Tibial artery (tissue), 4 donors: ENCODE measurements around the gene ITPKC.
A peak's percentile ranks its signal among the peaks of the same experiment; 100 is the strongest.
"Not testable (repeated sequence)": the region's sequence is repeated elsewhere in the genome, so short reads cannot be mapped to it uniquely, and the experiment has no call there.

ENCODE experiments used
- DNase-seq, 2 donors: peaks; one replicate each; pipeline ENCODE4 v3.0.0-alpha.2; 2019
- H3K27ac ChIP-seq, 2 donors: fragments of 200-600 bp; sonication (generic) in 1 of 2; 1 replicate in 1 of 2; 2 replicates in 1 of 2; pipeline ENCODE4 v1.5.1; 2018 to 2019; ENCODE audit warnings: mild to moderate bottlenecking in 1 of 2
- H3K27me3 ChIP-seq, 2 donors: fragments of 200-600 bp; sonication (generic) in 1 of 2; one replicate each; pipeline versions ENCODE4 v1.5.1 to v1.6.0; 2016 to 2019
- H3K36me3 ChIP-seq, 3 donors: fragments of 200-600 bp; sonication (generic) in 2 of 3; one replicate each; pipeline ENCODE4 v1.5.1; 2016 to 2019; ENCODE audit warnings: mild to moderate bottlenecking in 2 of 3
- H3K4me1 ChIP-seq, 4 donors: fragments of 200-600 bp; sonication (generic) in 2 of 4; 1 replicate in 3 of 4; 2 replicates in 1 of 4; pipeline ENCODE4 v1.5.1; 2016 to 2019
- H3K4me3 ChIP-seq, 2 donors: fragments of 200-600 bp; sonication (generic) in 1 of 2; 1 replicate in 1 of 2; 2 replicates in 1 of 2; pipeline ENCODE4 v1.5.1; 2018 to 2019; ENCODE audit warnings: mild to moderate bottlenecking in 2 of 2
- H3K9me3 ChIP-seq, 3 donors: fragments of 200-600 bp; sonication (generic) in 1 of 3; one replicate each; pipeline ENCODE4 v1.5.1; 2016 to 2019
- intact Hi-C: fragments of 100-400 bp; cut with DNase I; formaldehyde crosslinking; loops from one replicate; pipeline ENCODE4 v1.15.0; 2023; ENCODE audit warnings: low total_unique reads
- TF ChIP-seq, protein P1 (sequence below), 2 experiments: fragments of 200-600 bp in 1 of 2; fragments of 450-650 bp in 1 of 2; IDR thresholded peaks; one replicate each; pipeline ENCODE4 v1.5.1; 2017 to 2019; ENCODE audit warnings: antibody characterized with exemption in 2 of 2, mild to moderate bottlenecking in 1 of 2, moderate library complexity in 1 of 2

Gene ITPKC

DNA sequence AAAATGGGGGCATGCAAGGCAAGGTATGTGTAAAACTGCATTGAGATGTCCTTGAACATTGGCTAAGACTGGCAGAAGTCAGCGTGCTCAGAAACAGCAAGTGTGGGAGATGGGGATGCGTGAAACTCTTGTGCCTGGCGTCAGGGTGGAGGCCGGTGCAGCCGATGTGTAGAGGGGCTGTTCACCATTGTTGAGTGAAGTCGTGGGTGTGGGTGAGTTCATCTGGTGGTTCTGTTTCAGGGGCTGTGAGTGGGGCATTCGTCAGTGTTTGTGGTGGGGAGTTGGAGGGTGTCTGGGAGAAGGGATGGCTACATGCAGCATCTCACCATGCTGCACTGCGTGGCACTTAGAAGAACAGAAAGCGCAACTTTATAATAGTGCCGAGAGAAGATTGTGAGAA lies 47.1 kb downstream of the ITPKC start:
- no peak overlapping the region for H3K27ac ChIP-seq
- TF ChIP-seq, protein P1, sequence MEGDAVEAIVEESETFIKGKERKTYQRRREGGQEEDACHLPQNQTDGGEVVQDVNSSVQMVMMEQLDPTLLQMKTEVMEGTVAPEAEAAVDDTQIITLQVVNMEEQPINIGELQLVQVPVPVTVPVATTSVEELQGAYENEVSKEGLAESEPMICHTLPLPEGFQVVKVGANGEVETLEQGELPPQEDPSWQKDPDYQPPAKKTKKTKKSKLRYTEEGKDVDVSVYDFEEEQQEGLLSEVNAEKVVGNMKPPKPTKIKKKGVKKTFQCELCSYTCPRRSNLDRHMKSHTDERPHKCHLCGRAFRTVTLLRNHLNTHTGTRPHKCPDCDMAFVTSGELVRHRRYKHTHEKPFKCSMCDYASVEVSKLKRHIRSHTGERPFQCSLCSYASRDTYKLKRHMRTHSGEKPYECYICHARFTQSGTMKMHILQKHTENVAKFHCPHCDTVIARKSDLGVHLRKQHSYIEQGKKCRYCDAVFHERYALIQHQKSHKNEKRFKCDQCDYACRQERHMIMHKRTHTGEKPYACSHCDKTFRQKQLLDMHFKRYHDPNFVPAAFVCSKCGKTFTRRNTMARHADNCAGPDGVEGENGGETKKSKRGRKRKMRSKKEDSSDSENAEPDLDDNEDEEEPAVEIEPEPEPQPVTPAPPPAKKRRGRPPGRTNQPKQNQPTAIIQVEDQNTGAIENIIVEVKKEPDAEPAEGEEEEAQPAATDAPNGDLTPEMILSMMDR (IDR thresholded peaks at IDR 0.05): no peak
- H3K27me3 ChIP-seq: no peaks in the 10 kb centered on the region
- H3K36me3 ChIP-seq: peaks cover 79 to 100% (median 85%) of the 10 kb centered on the region in 3 donors
- intact Hi-C loops: no loop called here
- H3K4me1 ChIP-seq: no peaks in the 10 kb centered on the region
- DNase-seq: no peak
- H3K9me3 ChIP-seq: no peaks in the 10 kb centered on the region
- H3K4me3 ChIP-seq: no peak overlapping the region

DNA sequence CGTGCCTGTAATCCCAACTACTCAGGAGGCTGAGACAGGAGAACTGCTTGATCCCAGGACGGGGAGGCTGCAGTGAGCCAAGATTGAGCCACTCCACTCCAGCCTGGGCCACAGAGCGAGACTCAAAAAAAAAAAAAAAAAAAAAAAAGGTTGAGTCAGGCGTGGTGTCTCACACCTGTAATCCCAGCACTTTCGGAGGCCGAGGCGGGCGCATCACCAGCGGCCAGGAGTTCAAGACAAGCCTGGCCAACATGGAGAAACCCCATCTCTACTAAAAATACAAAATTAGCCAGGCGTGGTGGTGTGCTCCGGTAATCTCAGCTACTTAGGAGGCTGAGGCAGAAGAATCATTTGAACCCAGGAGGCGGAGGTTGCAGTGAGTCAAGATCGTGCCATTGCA lies 49.5 kb downstream of the ITPKC start:
- intact Hi-C loops, H3K27ac ChIP-seq, H3K27me3 ChIP-seq, H3K4me1 ChIP-seq, H3K9me3 ChIP-seq, H3K4me3 ChIP-seq, DNase-seq: not testable (repeated sequence)
- peaks cover 56 to 80% (median 62%) of the 10 kb centered on the region in 3 donors for H3K36me3 ChIP-seq

DNA sequence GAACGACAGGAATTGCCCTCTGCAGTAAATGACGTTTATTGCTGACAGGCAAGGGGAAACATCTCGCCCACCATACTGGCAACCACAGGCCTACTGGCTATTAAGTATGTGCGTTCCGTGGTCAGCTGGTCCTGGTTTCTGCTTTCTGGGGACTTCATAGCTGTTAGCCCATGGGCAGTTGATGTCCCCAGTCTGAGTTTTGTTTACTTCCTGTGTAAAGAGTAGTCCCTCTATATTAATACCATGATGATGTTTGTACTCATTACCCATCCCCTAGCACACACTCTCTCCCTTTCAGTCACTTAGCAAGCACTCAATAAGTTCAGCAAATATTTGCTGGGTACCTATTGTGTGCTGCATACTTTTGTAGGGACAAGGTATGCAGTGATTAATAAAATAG lies 52.0 kb downstream of the ITPKC start:
- Histone ChIP-seq H3K36me3 (peaks cover 32 to 55% (median 37%) of the 10 kb centered on the region in 3 donors), H3K9me3 (no peaks in the 10 kb centered on the region), H3K27me3 (no peaks in the 10 kb centered on the region), H3K4me3 (no peak overlapping the region), H3K27ac (no peak overlapping the region), H3K4me1 (no peaks in the 10 kb centered on the region)
- TF ChIP-seq, protein P1 (IDR thresholded peaks at IDR 0.05): no peak
- DNase-seq: no peak
- intact Hi-C loops: no loop called here

DNA sequence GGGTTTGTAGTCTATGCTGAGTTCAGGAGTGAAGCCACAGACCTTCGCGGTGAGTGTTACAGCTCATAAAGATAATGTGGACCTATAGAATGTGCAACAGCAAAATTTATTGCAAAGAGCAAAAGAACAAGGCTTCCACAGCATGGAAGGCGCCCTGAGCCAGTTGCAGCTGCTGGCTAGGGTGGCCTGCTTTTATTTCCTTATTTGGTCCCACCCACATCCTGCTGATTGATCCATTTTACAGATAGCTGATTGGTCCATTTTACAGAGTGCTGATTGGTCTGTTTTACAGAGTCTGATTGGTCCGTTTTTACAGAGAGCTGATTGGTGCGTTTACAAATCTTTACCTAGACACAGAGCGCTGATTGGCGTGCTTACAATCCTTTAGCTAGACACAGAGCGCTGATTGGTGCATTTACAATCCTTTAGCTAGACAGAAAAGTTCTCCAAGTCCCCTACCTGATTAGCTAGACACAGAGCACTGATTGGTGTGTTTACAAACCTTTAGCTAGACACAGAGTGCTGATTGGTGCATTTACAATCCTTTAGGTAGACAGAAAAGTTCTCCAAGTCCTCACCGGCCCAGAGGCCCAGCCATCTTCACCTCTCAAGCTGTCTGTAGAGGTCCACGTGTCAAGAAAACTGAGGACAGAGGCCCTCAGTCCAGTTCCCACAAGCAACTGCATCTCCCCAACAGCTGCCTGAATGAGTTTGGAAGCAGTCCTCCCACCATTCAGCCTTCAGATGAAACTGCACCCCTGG lies 54.4 kb downstream of the ITPKC start:
- DNase-seq, H3K27ac ChIP-seq, H3K9me3 ChIP-seq, H3K27me3 ChIP-seq, intact Hi-C loops, H3K4me1 ChIP-seq, H3K4me3 ChIP-seq: not testable (repeated sequence)
- H3K36me3 ChIP-seq: peaks cover 10 to 31% (median 13%) of the 10 kb centered on the region in 3 donors

DNA sequence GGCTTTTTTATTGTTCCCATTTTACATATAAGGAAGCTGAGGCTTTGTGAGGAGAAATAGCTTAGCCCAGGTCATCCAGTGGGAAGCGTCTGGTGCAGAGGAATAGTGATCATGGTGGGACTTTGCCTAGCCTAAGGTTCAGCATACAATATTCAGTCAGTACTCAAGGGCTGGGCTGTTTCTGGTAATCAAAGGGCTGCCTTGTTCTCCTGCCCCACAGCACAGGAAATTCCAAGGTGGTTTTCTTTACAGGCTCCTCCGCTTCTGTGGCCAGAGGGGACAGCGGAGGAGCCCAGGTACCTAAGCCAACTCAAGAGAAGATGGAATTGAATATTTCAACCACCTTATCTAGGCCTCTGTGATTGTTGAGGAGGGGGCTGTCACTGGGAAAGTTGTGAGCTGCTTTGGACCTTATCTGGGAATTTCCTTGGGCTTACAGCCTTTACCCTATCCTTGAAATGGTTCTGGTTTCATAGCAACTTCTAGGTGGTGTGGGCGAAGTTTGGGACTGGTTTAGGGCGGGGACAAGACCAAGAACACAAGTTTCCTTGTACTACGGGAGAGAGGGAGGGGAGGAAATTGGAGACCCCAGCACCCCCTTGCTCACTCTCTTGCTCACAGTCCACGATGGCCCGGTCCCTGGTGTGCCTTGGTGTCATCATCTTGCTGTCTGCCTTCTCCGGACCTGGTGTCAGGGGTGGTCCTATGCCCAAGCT lies 58.2 kb downstream of the ITPKC start, which contains the start of gene MIA:
Gene MIA (plus strand): TSS at position 606 of the 716 bp plus-strand sequence. CDS start 22 bp downstream, at position 628.
- Histone ChIP-seq H3K27me3 (no peaks in the 10 kb centered on the region), H3K27ac (peak within 1 kb of the TSS in 1 of 2 donors; percentile 88), H3K4me3 (no peak within 1 kb of the TSS), H3K36me3 (no peaks in the 10 kb centered on the region), H3K9me3 (no peaks in the 10 kb centered on the region), H3K4me1 (peaks cover 0 to 22% (median 14%) of the 10 kb centered on the region in 4 donors)
- TF ChIP-seq, protein P1 (IDR thresholded peaks at IDR 0.05): no peak
- no peak for DNase-seq
- intact Hi-C loops: no loop called here

DNA sequence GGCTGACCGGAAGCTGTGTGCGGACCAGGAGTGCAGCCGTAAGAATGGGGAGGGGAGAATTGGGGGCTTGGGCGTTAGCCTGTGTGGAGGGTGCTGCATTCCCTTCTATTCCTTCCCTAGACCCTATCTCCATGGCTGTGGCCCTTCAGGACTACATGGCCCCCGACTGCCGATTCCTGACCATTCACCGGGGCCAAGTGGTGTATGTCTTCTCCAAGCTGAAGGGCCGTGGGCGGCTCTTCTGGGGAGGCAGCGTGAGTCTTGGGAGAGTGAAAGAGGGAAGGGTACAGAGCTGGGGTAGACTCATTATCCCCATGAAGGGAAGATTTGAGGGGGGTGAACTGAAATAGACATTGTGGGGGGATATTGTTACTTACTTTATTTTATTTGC lies 58.7 kb downstream of the ITPKC start:
- DNase-seq: no peak
- H3K27ac ChIP-seq: no peak overlapping the region
- intact Hi-C loops: no loop called here
- no peaks in the 10 kb centered on the region for H3K27me3 ChIP-seq
- H3K36me3 ChIP-seq: no peaks in the 10 kb centered on the region
- TF ChIP-seq, protein P1 (IDR thresholded peaks at IDR 0.05): no peak
- H3K4me3 ChIP-seq: no peak overlapping the region
- no peaks in the 10 kb centered on the region for H3K9me3 ChIP-seq
- peaks cover 0 to 22% (median 14%) of the 10 kb centered on the region in 4 donors for H3K4me1 ChIP-seq
